HepG2 (cell line): ENCODE data around the gene GRIA2. TPM values are rescaled to one million over a fixed set of nuclear protein-coding genes. Genes with fewer than 3 reads are reported as not detected.
"Not testable (repeated sequence)": the region's sequence is repeated elsewhere in the genome, so short reads cannot be mapped to it uniquely, and the experiment has no call there.

Experiments
- ATAC-seq: fragments of 200-7000 bp; cut with Tn5 transposase; 3 replicates; pipeline ENCODE4 v1.9.1; 2020; ENCODE audit warnings: mild to moderate bottlenecking, moderate library complexity
- BruUV-seq: library from RNA; stranded (reverse); fragments of 400-500 nt; replicated peaks from 2 replicates; lab custom pipeline; 2021; lab: Mats Ljungman, UMichigan
- CTCF ChIA-PET: fragments of 300-600 bp; formaldehyde crosslinking; extraction: SDS; loops from one replicate; lab custom pipeline; 2021; ENCODE audit warnings: low total read pairs, inconsistent platforms, low intra/inter-chr PET ratio; lab: Yijun Ruan, JAX
- POLR2A ChIA-PET: fragments of 350-600 bp; sonication (Branson Sonifier 250); formaldehyde crosslinking; loops from one replicate; lab custom pipeline; 2020; ENCODE audit warnings: antibody characterized with exemption, inconsistent platforms; lab: Yijun Ruan, JAX
- DNase-seq: peaks from one replicate; pipeline ENCODE4 v3.0.0-alpha.2; 2015; ENCODE audit warnings: low spot score
- FAIRE-seq: peaks from 3 replicates; lab custom pipeline; 2011; peaks lifted over from hg19 to GRCh38; lab: Jason Lieb, UNC
- H2AFZ ChIP-seq: one replicate; pipeline ENCODE4 v1.6.1; 2011; ENCODE audit warnings: low read length, inconsistent platforms
- H3K27ac ChIP-seq: fragments of 300-600 bp; 3 replicates; pipeline ENCODE4 v1.8.0; 2011; ENCODE audit warnings: mixed run types, mild to moderate bottlenecking, mixed read lengths, low read length, inconsistent platforms; ENCODE audit not compliant: insufficient read depth; ENCODE audit errors: extremely low read length
- H3K27me3 ChIP-seq, 2 experiments: fragments of 200-600 bp in 1 of 2; 2 replicates in 1 of 2; 3 replicates in 1 of 2; pipeline versions ENCODE4 v1.6.0 to v1.8.0; 2011; ENCODE audit warnings: low read length in 2 of 2, mild to moderate bottlenecking in 2 of 2, moderate library complexity in 2 of 2, inconsistent platforms in 1 of 2; ENCODE audit not compliant: insufficient read depth in 2 of 2, control insufficient read depth in 1 of 2
- H3K36me3 ChIP-seq, 2 experiments: fragments of 200-600 bp in 1 of 2; replicated peaks in 1 of 2; 2 replicates in 1 of 2; 3 replicates in 1 of 2; pipeline versions ENCODE4 v1.5.1 to v1.8.0; 2011; ENCODE audit warnings: low read length in 2 of 2, inconsistent platforms in 1 of 2; ENCODE audit not compliant: insufficient read depth in 2 of 2, control insufficient read depth in 1 of 2
- H3K4me1 ChIP-seq: 2 replicates; pipeline ENCODE4 v1.5.1; 2012; ENCODE audit warnings: low read length, inconsistent platforms; ENCODE audit not compliant: insufficient read depth
- H3K4me2 ChIP-seq: 2 replicates; pipeline ENCODE4 v1.6.0; 2011; ENCODE audit warnings: low read depth, low read length, inconsistent platforms
- H3K4me3 ChIP-seq, 3 experiments: fragments of 200-600 bp in 1 of 3; sonication (generic), shearing (Covaris generic) in 1 of 3; replicated peaks in 1 of 3; 2 replicates each; pipeline ENCODE4 v1.5.1; 2011 to 2016; ENCODE audit warnings: low read length in 3 of 3, inconsistent platforms in 2 of 3, low read depth in 2 of 3, mild to moderate bottlenecking in 2 of 3, control low read depth in 1 of 3, mixed read lengths in 1 of 3; ENCODE audit not compliant: insufficient read depth in 1 of 3
- H3K79me2 ChIP-seq: one replicate; pipeline ENCODE4 v1.6.1; 2011; ENCODE audit warnings: low read length, inconsistent platforms; ENCODE audit not compliant: insufficient read depth
- H3K9ac ChIP-seq: 2 replicates; pipeline ENCODE4 v1.6.0; 2011; ENCODE audit warnings: mild to moderate bottlenecking, low read depth, low read length, inconsistent platforms; ENCODE audit not compliant: insufficient read depth
- H3K9me3 ChIP-seq: 2 replicates; pipeline ENCODE4 v1.5.1; 2012; ENCODE audit warnings: mild to moderate bottlenecking, low read length
- H4K20me1 ChIP-seq: 2 replicates; pipeline ENCODE4 v1.6.0; 2011; ENCODE audit warnings: inconsistent platforms, mild to moderate bottlenecking, low read length, moderate library complexity; ENCODE audit not compliant: insufficient read depth
- BCL6 ChIP-seq: IDR thresholded peaks from 2 replicates; pipeline ENCODE4 v1.6.1; 2016; ENCODE audit warnings: missing genetic modification reagents, missing compliant biosample characterization
- CEBPZ ChIP-seq: IDR thresholded peaks from 2 replicates; pipeline ENCODE4 v1.6.1; 2012; ENCODE audit warnings: low read length, improper control_type of control experiment
- HOMEZ ChIP-seq: IDR thresholded peaks from 2 replicates; pipeline ENCODE4 v1.6.1; 2016; ENCODE audit warnings: low read depth
- KAT8 ChIP-seq: IDR thresholded peaks from 2 replicates; pipeline ENCODE4 v1.6.1; 2016; ENCODE audit warnings: missing genetic modification reagents, missing compliant biosample characterization
- MAF1 ChIP-seq: sonication (generic); formaldehyde crosslinking; IDR thresholded peaks from 2 replicates; pipeline ENCODE4 v1.5.0; 2020; ENCODE audit warnings: missing genetic modification reagents, borderline replicate concordance
- MAFF ChIP-seq: IDR thresholded peaks from 2 replicates; pipeline ENCODE4 v1.6.1; 2011; ENCODE audit warnings: low read depth, low read length, improper control_type of control experiment
- NFE2L2 ChIP-seq: fragments of 150-350 bp; IDR thresholded peaks from 2 replicates; pipeline ENCODE4 v1.6.1; 2014; ENCODE audit warnings: low read length
- NR0B2 ChIP-seq: sonication (generic); formaldehyde crosslinking; IDR thresholded peaks from 2 replicates; pipeline ENCODE4 v1.4.0; 2020; ENCODE audit warnings: mild to moderate bottlenecking, missing genetic modification reagents
- ZNF549 ChIP-seq: sonication (generic); formaldehyde crosslinking; IDR thresholded peaks from 2 replicates; pipeline ENCODE4 v1.5.0; 2020; ENCODE audit warnings: missing genetic modification reagents
- WGBS: methylation state at CpG from one replicate; pipeline ENCODE4 v1.1.6; 2017; ENCODE audit warnings: low lambda C conversion rate; 5-methylcytosine and 5-hydroxymethylcytosine counted together
- in situ Hi-C: cut with HindIII; loops from 2 replicates; pipeline ENCODE4 v1.10.0; 2017; ENCODE audit warnings: low pct_unique_long_range_greater_than_20kb; ENCODE audit not compliant: extremely low pct_ligation_motif_present
- intact Hi-C: fragments of 100-400 bp; cut with micrococcal nuclease; formaldehyde crosslinking; loops from one replicate; pipeline ENCODE4 v1.10.0; 2022; ENCODE audit not compliant: unreplicated experiment
- polyA plus RNA-seq, 8 experiments: library from polyadenylated mRNA; depleted of rRNA in 3 of 8; stranded (reverse) in 7 of 8; unstranded in 1 of 8; fragments of >200 nt; fragmentation: Illumina TruSeq in 4 of 8; extraction: Trizol in 4 of 8; gene quantifications; 2 replicates each; pipeline versions ENCODE4 v1.2.1 to v1.2.3, GENCODE V29; 2011 to 2016; ENCODE audit warnings: low read depth in 4 of 8, missing spikeins in 1 of 8, mixed read lengths in 1 of 8; ENCODE audit not compliant: insufficient read depth in 1 of 8
- total RNA-seq, 5 experiments: library from RNA; depleted of rRNA; stranded (reverse); fragments of >200 nt; fragmentation: Illumina TruSeq; extraction: Trizol; gene quantifications; 2 replicates each; pipeline ENCODE4 v1.2.3, GENCODE V29; 2016; ENCODE audit warnings: low read depth in 1 of 5

GRIA2 gene
- total and polyA plus RNA-seq, 2 of the 13 experiments (the other 11 are each of a cell fraction or from before 2014, with no cell fraction given): not detected

GRCh38 chr4:157246964-157247363 lies 26.4 kb downstream of the GRIA2 start:
- intact Hi-C loops: no loop called here
- H3K9ac ChIP-seq: no peak overlapping the region
- no peaks in the 10 kb centered on the region for H3K36me3 ChIP-seq
- H3K4me3 ChIP-seq: no peak overlapping the region
- TF ChIP-seq NFE2L2 (no peak), CEBPZ (no peak), MAFF (no peak), KAT8 (CRISPR knock-in tag) (no peak), ZNF549 (CRISPR knock-in tag) (no peak), MAF1 (CRISPR knock-in tag) (no peak), HOMEZ (CRISPR knock-in tag) (no peak), BCL6 (CRISPR knock-in tag) (no peak), NR0B2 (CRISPR knock-in tag) (no peak)
- no peaks in the 10 kb centered on the region for H3K4me1 ChIP-seq
- H3K4me2 ChIP-seq: no peak overlapping the region
- in situ Hi-C loops: no loop called here
- H3K27me3 ChIP-seq: no peaks in the 10 kb centered on the region
- POLR2A ChIA-PET: no interaction called here
- no peak for ATAC-seq
- no peak for FAIRE-seq
- CTCF ChIA-PET: no interaction called here
- no TSS peak for BruUV-seq
- no peak for DNase-seq
- H3K79me2 ChIP-seq: no peaks in the 10 kb centered on the region
- no peaks in the 10 kb centered on the region for H4K20me1 ChIP-seq
- H3K9me3 ChIP-seq: no peaks in the 10 kb centered on the region
- no peak overlapping the region for H2AFZ ChIP-seq
- no peak overlapping the region for H3K27ac ChIP-seq

DNA sequence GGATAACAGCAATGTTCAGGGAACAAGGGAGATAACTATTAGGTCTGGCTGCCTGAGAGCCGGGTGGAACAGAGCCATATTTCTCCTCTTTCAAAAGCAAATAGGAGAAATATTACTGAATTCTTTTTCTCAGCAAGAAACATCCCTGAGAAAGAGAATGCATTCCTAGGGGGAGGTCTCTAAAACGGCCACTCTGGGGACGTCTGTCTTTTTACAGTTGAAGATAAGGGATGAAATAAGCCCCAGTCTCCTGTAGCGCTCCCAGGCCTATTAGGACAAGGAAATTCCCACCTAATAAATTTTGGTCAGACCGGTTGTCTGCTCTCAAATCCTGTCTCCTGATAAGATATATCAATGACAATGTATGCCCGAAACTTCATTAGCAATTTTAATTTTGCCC lies 37.6 kb downstream of the GRIA2 start:
- H3K4me3 ChIP-seq, in situ Hi-C loops, DNase-seq, H2AFZ ChIP-seq, intact Hi-C loops, POLR2A ChIA-PET, H3K4me2 ChIP-seq, H3K9ac ChIP-seq, H3K27ac ChIP-seq, BruUV-seq, H3K79me2 ChIP-seq, CTCF ChIA-PET, H4K20me1 ChIP-seq, ATAC-seq, H3K9me3 ChIP-seq, FAIRE-seq, H3K4me1 ChIP-seq, H3K36me3 ChIP-seq, H3K27me3 ChIP-seq: not testable (repeated sequence)
- WGBS: 6% methylated on average over 6 of the region's 6 CpGs
